VCaP (cell line): Measurements from ENCODE around the gene AKT2.

Experiments
- H3K27ac ChIP-seq: fragments of 450-650 bp; 2 replicates; pipeline ENCODE4 v1.5.1; 2017
- TF ChIP-seq, protein P1 (sequence below): fragments of 450-650 bp; conservative IDR thresholded peaks from 2 replicates; pipeline ENCODE4 v1.5.1; 2017; ENCODE audit warnings: mild to moderate bottlenecking, moderate library complexity

AKT2 gene

DNA sequence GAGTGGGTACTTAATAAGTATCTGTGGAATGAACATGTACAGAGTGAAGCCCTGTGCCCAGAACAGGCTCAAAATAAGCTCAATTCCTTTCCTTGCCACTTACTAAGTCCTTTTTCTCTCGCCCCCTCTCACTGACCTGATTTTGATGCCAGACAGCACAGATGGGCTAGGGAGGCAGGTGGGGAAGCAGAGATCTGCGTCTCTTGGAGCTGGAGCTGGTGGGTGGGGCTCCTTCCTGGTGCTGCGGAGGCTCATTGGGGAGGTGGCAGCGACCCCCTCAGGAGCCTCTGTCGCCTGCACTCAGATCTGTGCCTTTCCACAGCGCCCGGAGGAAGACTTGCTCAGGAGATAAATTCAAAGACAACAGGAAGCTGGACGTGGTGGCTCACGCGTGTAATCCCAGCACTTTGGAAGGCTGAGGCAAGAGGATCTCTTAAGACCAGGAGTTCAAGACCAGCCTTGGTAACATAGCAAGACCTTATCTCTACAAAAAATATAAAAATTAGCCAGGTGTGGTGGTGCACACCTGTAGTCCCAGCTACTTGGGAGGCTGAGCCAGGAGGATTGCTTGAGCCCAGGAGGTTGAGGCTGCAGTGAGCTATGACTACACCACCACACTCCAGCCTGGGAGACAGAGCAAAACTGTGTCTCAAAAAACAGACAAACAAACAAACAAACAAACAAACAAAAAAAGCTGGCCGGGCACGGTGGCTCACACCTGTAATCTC lies 14.6 kb downstream of the AKT2 start:
- H3K27ac ChIP-seq: no peak overlapping the region
- TF ChIP-seq, protein P1, sequence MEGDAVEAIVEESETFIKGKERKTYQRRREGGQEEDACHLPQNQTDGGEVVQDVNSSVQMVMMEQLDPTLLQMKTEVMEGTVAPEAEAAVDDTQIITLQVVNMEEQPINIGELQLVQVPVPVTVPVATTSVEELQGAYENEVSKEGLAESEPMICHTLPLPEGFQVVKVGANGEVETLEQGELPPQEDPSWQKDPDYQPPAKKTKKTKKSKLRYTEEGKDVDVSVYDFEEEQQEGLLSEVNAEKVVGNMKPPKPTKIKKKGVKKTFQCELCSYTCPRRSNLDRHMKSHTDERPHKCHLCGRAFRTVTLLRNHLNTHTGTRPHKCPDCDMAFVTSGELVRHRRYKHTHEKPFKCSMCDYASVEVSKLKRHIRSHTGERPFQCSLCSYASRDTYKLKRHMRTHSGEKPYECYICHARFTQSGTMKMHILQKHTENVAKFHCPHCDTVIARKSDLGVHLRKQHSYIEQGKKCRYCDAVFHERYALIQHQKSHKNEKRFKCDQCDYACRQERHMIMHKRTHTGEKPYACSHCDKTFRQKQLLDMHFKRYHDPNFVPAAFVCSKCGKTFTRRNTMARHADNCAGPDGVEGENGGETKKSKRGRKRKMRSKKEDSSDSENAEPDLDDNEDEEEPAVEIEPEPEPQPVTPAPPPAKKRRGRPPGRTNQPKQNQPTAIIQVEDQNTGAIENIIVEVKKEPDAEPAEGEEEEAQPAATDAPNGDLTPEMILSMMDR: no peak

DNA sequence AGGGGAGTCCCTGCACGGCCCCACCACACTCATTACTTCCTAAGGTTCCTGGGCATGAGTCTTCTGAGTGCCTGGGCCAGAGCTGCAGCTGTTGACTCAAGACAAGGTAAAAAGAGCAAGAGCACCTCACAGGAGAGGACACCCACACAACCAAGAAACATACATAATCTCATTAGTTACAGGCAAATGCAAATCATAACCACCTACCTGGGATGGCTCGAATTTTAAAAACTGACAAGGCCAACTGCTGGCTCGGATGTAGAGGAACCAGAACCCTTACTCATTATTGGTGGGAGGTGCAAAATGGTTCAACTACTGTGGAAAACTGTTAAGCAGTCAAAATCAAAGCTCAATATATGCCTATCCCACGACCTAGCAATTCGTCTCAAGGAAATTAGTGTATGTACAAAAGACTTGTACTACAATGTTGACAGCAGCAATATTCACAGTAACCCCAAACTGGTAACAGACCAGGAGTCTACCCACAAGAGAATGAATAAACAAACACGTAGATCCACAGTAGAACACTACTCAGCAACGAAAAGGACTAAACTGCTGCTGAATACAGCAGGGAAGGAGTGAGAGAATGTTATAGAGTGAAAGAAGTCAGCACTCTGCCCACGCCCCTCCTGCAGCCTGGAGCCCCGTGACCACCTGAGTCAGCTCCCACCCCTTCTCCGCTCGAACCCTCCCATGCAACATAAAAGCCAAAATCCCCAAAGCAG lies 15.8 kb downstream of the AKT2 start:
- TF ChIP-seq, protein P1: no peak
- H3K27ac ChIP-seq: no peak overlapping the region

GRCh38 chr19:40267601-40267997 lies 17.5 kb downstream of the AKT2 start:
- TF ChIP-seq, protein P1: no peak
- H3K27ac ChIP-seq: no peak overlapping the region

DNA sequence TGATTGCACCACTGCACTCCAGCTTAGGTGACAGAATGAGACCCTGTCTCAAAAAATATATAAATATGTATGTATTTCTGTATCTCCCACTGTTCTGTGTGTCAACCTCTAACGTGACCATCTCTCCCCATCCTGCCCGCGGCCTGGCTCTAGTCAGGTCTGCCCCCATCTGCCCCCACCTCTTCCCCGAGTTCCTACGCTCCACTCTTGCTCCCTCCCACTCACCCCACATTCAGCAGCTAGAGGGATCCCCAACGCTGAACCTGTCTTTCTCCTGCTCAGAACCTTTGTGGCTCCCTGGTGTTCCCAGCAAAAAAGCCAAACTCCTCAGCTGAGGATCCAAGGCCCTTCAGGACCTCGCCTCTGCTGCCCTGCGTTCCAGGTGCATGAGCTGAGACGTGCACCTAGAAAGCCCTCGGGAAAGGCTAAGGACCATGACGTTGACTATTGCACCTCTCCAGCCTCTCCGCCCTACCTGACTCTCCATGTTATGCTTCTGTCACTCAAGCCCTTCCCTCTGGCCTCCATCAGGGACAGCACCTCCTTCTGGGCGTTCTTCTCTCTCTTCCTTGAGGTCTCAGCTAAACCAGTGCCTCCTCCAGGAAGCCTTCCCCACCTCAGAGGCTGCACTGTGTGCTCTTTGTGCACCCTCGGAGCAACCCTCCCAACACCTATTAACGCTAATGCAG lies 18.1 kb downstream of the AKT2 start:
- TF ChIP-seq, protein P1: no peak

GRCh38 chr19:40266119-40266518 lies 19.0 kb downstream of the AKT2 start:
- no peak overlapping the region for H3K27ac ChIP-seq
- TF ChIP-seq, protein P1: no peak

More for the DNA sequence above, 18.1 kb downstream of the AKT2 start:
- H3K27ac ChIP-seq: no peak overlapping the region

GRCh38 chr19:40265763-40266099 lies 19.4 kb downstream of the AKT2 start:
- TF ChIP-seq, protein P1: no peak
- H3K27ac ChIP-seq: no peak overlapping the region

GRCh38 chr19:40265055-40265762 lies 19.9 kb downstream of the AKT2 start:
- TF ChIP-seq, protein P1: no peak
- H3K27ac ChIP-seq: no peak overlapping the region
